Measurements from ENCODE around the gene ATAD2B. TPM values are rescaled to one million over a fixed set of nuclear protein-coding genes. Genes with fewer than 3 reads are reported as not detected.

Gene ATAD2B
- total and polyA plus RNA-seq, 2 of the 8 experiments (the other 6 are each of a cell fraction or from before 2014, with no cell fraction given), result 3.4 to 16.1 TPM

GRCh38 chr2:23788100-23788499 lies 138.8 kb downstream of the ATAD2B start (continued):
- TF ChIP-seq MAX (IDR thresholded peaks at IDR 0.05), result no peak
- TF ChIP-seq BRCA1 (IDR thresholded peaks at IDR 0.05; ENCODE audit: low read depth, low read length), result no peak
- no peak for TF ChIP-seq KDM4A (IDR thresholded peaks at IDR 0.05; ENCODE audit: low read depth, low read length, severe bottlenecking)
- TF ChIP-seq CTCF (IDR thresholded peaks at IDR 0.05; ENCODE audit: control extremely low read depth in 1 of 3, insufficient read depth in 1 of 3, low read depth in 1 of 3, low read length in 3 of 3), result no peak

Data from H1 (cell line).